Type B pancreatic cell (in vitro differentiated cells): ENCODE measurements around the gene LIM2. TPM values are rescaled to one million over a fixed set of nuclear protein-coding genes. Genes with fewer than 3 reads are reported as not detected.

Experiments used
- DNase-seq: peaks from one replicate; pipeline ENCODE4 v3.0.0; 2021; ENCODE audit warnings: mixed read lengths; ENCODE audit not compliant: unreplicated experiment; ENCODE audit errors: extremely low spot score
- H3K27ac Mint-ChIP-seq: 2 replicates; pipeline ENCODE4 v1.8.0; 2021; ENCODE audit warnings: mild to moderate bottlenecking, mixed read lengths
- H3K27me3 Mint-ChIP-seq: 2 replicates; pipeline ENCODE4 v1.8.0; 2021; ENCODE audit warnings: mixed read lengths
- H3K36me3 Mint-ChIP-seq: 2 replicates; pipeline ENCODE4 v1.8.0; 2021; ENCODE audit warnings: mixed read lengths
- H3K4me1 Mint-ChIP-seq: one replicate; pipeline ENCODE4 v1.8.0; 2021; ENCODE audit warnings: mixed read lengths; ENCODE audit not compliant: unreplicated experiment
- H3K4me3 Mint-ChIP-seq: 2 replicates; pipeline ENCODE4 v1.8.0; 2021; ENCODE audit warnings: mild to moderate bottlenecking, mixed read lengths
- H3K9me3 Mint-ChIP-seq: 2 replicates; pipeline ENCODE4 v1.8.0; 2021; ENCODE audit warnings: mixed read lengths
- total RNA-seq: library from RNA; stranded (reverse); gene quantifications from 2 replicates; pipeline ENCODE4 v1.2.1, GENCODE V29; 2021; ENCODE audit warnings: low replicate concordance
- TF ChIP-seq, protein P1 (sequence below): fragments of 200-600 bp; sonication (generic); conservative IDR thresholded peaks from 2 replicates; pipeline ENCODE4 v1.5.0; 2021; ENCODE audit warnings: antibody characterized with exemption, mild to moderate bottlenecking

Gene LIM2
- total RNA-seq, 1 donor from 2014 or later = 19.5 TPM

DNA sequence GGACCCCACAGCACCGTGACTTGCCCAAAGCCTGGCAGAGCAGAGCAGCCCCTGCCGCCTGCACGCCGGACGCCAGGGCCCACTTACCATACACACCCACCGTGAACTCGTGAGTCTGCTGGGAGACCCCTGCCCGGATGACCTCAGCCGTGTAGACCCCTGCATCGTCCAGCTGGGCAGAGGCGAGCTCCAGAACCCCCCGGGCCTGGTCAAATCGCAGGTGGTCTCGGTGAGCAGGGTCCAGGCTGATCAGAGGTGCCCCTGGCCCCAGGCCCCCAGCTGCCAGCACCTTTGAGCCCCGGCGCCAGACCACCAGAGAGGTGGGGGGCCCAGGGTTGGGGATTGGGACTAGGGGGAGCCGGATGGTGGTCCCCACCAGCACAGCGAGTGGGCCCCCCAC lies 46.7 kb downstream of the LIM2 start:
- Mint-ChIP-seq H3K4me3 (peak overlapping the region; percentile 79), H3K9me3 (no peaks in the 10 kb centered on the region), H3K36me3 (peaks cover 3% of the 10 kb centered on the region), H3K27ac (peak overlapping the region; percentile 62), H3K27me3 (peaks cover 12% of the 10 kb centered on the region), H3K4me1 (peaks cover 24% of the 10 kb centered on the region)
- TF ChIP-seq, protein P1, sequence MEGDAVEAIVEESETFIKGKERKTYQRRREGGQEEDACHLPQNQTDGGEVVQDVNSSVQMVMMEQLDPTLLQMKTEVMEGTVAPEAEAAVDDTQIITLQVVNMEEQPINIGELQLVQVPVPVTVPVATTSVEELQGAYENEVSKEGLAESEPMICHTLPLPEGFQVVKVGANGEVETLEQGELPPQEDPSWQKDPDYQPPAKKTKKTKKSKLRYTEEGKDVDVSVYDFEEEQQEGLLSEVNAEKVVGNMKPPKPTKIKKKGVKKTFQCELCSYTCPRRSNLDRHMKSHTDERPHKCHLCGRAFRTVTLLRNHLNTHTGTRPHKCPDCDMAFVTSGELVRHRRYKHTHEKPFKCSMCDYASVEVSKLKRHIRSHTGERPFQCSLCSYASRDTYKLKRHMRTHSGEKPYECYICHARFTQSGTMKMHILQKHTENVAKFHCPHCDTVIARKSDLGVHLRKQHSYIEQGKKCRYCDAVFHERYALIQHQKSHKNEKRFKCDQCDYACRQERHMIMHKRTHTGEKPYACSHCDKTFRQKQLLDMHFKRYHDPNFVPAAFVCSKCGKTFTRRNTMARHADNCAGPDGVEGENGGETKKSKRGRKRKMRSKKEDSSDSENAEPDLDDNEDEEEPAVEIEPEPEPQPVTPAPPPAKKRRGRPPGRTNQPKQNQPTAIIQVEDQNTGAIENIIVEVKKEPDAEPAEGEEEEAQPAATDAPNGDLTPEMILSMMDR = no peak
- no peak for DNase-seq

- H3K27me3 Mint-ChIP-seq = peaks cover 12% of the 10 kb centered on the region
- DNase-seq = peak; percentile 97
- H3K9me3 Mint-ChIP-seq = no peaks in the 10 kb centered on the region
- H3K36me3 Mint-ChIP-seq = peaks cover 3% of the 10 kb centered on the region
- TF ChIP-seq, protein P1 = peak; percentile 48
- H3K4me1 Mint-ChIP-seq = peaks cover 24% of the 10 kb centered on the region
- peak overlapping the region; percentile 96 for H3K27ac Mint-ChIP-seq
- peak overlapping the region; percentile 98 for H3K4me3 Mint-ChIP-seq
Measured at GRCh38 chr19:51339687-51340656, 47.8 kb downstream of the LIM2 start.

DNA sequence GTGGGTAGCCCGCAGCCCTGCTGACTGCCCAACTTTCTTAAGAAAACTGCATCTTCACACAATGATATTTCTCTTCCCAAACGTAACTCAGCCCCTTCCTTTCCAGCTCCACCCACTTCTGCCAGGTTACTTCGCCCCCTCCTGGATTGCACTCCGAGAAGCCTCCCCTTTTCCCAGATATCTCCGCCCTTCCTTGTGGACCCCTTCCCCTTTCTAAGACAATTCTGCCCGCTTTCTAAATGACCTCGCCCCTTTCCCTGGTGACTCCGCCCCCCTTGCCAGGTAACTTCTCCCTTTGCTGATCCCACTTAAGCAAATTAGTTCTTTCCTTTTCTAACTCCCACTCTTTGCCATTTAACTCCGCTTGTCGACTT lies 48.5 kb downstream of the LIM2 start:
- TF ChIP-seq, protein P1 = no peak
- H3K4me1 Mint-ChIP-seq = peaks cover 24% of the 10 kb centered on the region
- DNase-seq = no peak
- H3K27ac Mint-ChIP-seq = peak overlapping the region; percentile 96
- peak overlapping the region; percentile 98 for H3K4me3 Mint-ChIP-seq
- no peaks in the 10 kb centered on the region for H3K9me3 Mint-ChIP-seq
- H3K36me3 Mint-ChIP-seq = no peaks in the 10 kb centered on the region
- H3K27me3 Mint-ChIP-seq = peaks cover 12% of the 10 kb centered on the region

DNA sequence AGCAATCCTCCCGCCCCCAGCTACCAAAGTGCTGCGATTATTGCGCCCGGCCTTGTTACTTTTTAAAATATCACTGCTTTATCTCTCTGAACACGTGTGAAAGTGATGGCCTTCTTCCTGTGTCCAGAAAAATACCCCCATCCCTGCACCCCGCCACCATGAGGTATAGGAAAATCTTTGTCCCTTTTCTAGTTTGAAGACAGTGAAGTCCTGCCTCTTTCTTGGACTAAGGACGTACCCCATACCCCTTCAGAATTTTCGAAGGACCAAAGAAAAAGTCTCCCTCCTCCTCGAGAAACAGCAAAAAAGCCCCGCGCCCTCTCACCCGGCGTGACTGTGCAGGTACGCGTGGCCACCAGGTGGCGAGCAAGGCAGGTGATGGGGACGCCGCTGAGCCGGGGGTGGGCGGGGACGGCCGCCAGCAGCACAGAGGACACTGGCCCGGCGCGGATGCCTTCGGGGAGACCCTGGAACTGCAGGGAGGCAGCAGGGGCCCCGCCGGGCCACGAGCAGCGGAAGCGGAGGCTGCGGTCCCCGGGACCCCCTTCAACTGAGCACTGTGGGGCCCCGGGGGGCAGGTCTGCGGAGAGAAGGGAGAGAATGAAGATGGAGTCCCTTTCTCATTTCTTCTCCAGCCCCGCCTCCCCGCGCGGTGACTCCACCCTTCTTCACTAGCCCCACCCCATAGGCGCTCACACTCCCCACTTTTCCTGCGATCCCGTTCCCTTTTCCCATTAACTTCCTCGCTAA lies 49.0 kb downstream of the LIM2 start:
- no peaks in the 10 kb centered on the region for H3K9me3 Mint-ChIP-seq
- H3K27ac Mint-ChIP-seq = peak overlapping the region; percentile 96
- DNase-seq = peak; percentile 89
- peaks cover 24% of the 10 kb centered on the region for H3K4me1 Mint-ChIP-seq
- H3K27me3 Mint-ChIP-seq = peaks cover 12% of the 10 kb centered on the region
- H3K36me3 Mint-ChIP-seq = no peaks in the 10 kb centered on the region
- H3K4me3 Mint-ChIP-seq = peak overlapping the region; percentile 98
- TF ChIP-seq, protein P1 = peak; percentile 97

DNA sequence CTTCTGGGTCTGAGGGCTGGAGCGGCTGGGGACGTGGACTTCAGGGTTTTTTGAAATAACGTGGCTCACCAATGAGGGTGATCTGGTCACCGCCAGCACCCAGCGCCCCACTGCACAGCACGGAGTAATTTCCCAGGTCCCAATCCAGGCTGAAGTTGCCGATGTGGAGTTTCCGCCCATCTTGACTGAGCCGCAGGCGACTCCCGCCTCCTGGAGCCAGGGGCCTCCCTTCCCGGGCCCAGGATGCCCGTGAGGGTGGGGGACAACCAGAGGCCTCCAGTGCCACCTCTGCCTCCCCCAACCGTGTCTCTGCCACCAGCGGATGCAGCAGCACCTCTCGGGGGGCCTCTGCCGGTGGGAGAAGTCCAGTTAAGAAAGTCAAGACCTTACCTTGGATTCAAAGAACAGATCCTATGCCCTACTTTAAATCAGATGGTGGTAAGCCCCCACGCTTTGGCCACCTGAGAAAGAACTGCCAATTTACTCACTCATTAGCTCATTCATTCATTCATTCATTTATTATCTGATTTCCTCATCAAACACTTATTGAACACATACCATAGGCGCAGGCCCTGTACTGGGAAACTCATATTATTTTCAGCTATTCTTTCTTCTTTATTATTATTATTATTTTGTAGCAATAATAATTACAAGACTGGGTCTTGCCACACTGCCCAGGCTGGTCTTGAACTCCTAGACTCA lies 49.8 kb downstream of the LIM2 start:
- no peaks in the 10 kb centered on the region for H3K36me3 Mint-ChIP-seq
- TF ChIP-seq, protein P1 = no peak
- H3K27me3 Mint-ChIP-seq = peaks cover 11% of the 10 kb centered on the region
- H3K9me3 Mint-ChIP-seq = no peaks in the 10 kb centered on the region
- no peak overlapping the region for H3K27ac Mint-ChIP-seq
- H3K4me3 Mint-ChIP-seq = peak overlapping the region; percentile 98
- H3K4me1 Mint-ChIP-seq = peaks cover 22% of the 10 kb centered on the region
- no peak for DNase-seq
